GM12878 (cell line): ENCODE data around the gene NKAIN2.

Experiments
- CREM ChIP-seq: IDR thresholded peaks from 2 replicates; pipeline ENCODE4 v1.6.1; 2014; ENCODE audit warnings: antibody characterized with exemption, low read depth
- HDAC6 ChIP-seq: fragments of 200-600 bp; sonication (generic); IDR thresholded peaks from one replicate; pipeline ENCODE4 v1.8.0; 2017; ENCODE audit warnings: antibody characterized with exemption; ENCODE audit not compliant: unreplicated experiment
- IRF4 ChIP-seq: IDR thresholded peaks from 2 replicates; pipeline ENCODE4 v1.6.1; 2011; ENCODE audit warnings: low read depth, low read length
- MEF2A ChIP-seq: IDR thresholded peaks from 2 replicates; pipeline ENCODE4 v1.6.1; 2011; ENCODE audit warnings: low read depth, mild to moderate bottlenecking, low read length, moderate library complexity; ENCODE audit not compliant: insufficient read depth
- NFYB ChIP-seq: IDR thresholded peaks from 2 replicates; pipeline ENCODE4 v1.6.1; 2011; ENCODE audit warnings: low read depth, mild to moderate bottlenecking, low read length, improper control_type of control experiment, moderate library complexity; ENCODE audit not compliant: insufficient read depth
- NRF1 ChIP-seq: conservative IDR thresholded peaks from 2 replicates; pipeline ENCODE4 v1.6.1; 2011; ENCODE audit warnings: mild to moderate bottlenecking, low read depth, low read length, improper control_type of control experiment
- POLR2A ChIP-seq: IDR thresholded peaks from 2 replicates; pipeline ENCODE4 v1.6.1; 2011; ENCODE audit warnings: low read depth, mild to moderate bottlenecking, low read length
- RAD21 ChIP-seq: IDR thresholded peaks from 2 replicates; pipeline ENCODE4 v1.6.1; 2011; ENCODE audit warnings: mild to moderate bottlenecking, low read depth, low read length, moderate library complexity; ENCODE audit not compliant: insufficient read depth
- ZNF207 ChIP-seq: fragments of 450-650 bp; IDR thresholded peaks from 2 replicates; pipeline ENCODE4 v1.6.1; 2014; ENCODE audit warnings: antibody characterized with exemption, mild to moderate bottlenecking, borderline replicate concordance
- TF ChIP-seq, protein P1 (sequence below), 3 experiments: IDR thresholded peaks in 2 of 3; conservative IDR thresholded peaks in 1 of 3; 2 replicates each; pipeline ENCODE4 v1.5.1; 2011; ENCODE audit warnings: low read depth in 3 of 3, low read length in 3 of 3, mild to moderate bottlenecking in 3 of 3, control low read depth in 2 of 3, moderate library complexity in 2 of 3, inconsistent platforms in 1 of 3, mixed read lengths in 1 of 3; ENCODE audit not compliant: control insufficient read depth in 2 of 3, insufficient read depth in 1 of 3; ENCODE audit errors: extremely low read depth in 1 of 3

DNA sequence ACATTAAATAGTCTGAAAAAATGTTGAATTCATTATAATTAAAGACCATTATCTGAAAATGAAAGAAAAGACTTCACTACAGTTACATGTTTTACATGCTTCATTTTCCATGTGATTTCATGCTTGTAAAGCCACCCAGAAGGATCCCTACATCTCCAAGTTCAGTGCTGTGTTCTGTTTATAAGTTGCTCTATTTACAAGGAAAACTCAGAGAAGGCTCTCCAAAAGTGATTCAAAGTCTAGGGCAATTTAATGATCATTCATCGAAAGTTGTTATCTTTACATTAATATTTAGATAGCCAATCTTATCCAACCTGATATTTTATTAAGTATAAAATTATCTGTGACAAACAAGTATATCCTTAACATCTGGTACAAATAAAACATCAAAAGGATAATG, 663.7 kb downstream of the NKAIN2 start:
- TF ChIP-seq RAD21 (no peak), MEF2A (no peak), POLR2A (no peak), CREM (no peak), NFYB (no peak), NRF1 (no peak), HDAC6 (no peak), IRF4 (no peak), ZNF207 (no peak)
- TF ChIP-seq, protein P1, sequence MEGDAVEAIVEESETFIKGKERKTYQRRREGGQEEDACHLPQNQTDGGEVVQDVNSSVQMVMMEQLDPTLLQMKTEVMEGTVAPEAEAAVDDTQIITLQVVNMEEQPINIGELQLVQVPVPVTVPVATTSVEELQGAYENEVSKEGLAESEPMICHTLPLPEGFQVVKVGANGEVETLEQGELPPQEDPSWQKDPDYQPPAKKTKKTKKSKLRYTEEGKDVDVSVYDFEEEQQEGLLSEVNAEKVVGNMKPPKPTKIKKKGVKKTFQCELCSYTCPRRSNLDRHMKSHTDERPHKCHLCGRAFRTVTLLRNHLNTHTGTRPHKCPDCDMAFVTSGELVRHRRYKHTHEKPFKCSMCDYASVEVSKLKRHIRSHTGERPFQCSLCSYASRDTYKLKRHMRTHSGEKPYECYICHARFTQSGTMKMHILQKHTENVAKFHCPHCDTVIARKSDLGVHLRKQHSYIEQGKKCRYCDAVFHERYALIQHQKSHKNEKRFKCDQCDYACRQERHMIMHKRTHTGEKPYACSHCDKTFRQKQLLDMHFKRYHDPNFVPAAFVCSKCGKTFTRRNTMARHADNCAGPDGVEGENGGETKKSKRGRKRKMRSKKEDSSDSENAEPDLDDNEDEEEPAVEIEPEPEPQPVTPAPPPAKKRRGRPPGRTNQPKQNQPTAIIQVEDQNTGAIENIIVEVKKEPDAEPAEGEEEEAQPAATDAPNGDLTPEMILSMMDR (IDR thresholded peaks at IDR 0.05 in 2 of 3, conservative IDR thresholded peaks at IDR 0.05 in 1 of 3; ENCODE audit: control insufficient read depth in 2 of 3, extremely low read depth in 1 of 3, insufficient read depth in 1 of 3, low read depth in 3 of 3, low read length in 3 of 3) = no peak
